Upper lobe of right lung (tissue), 1 donor: ENCODE measurements around the gene DSC1. TPM values are rescaled to one million over a fixed set of nuclear protein-coding genes. Genes with fewer than 3 reads are reported as not detected.

Source experiments
- ATAC-seq: fragments of 200-7000 bp; cut with Tn5 transposase; one replicate; pipeline ENCODE4 v1.9.1; 2020; ENCODE audit warnings: mild to moderate bottlenecking, moderate library complexity
- DNase-seq: peaks from one replicate; pipeline ENCODE4 v3.0.0-alpha.2; 2020
- H3K27ac ChIP-seq: fragments of 200-600 bp; one replicate; pipeline ENCODE4 v1.8.0; 2022
- H3K27me3 ChIP-seq: fragments of 200-600 bp; one replicate; pipeline ENCODE4 v1.8.0; 2022; ENCODE audit warnings: mild to moderate bottlenecking
- H3K36me3 ChIP-seq: fragments of 200-600 bp; one replicate; pipeline ENCODE4 v1.8.0; 2022
- H3K4me1 ChIP-seq: fragments of 200-600 bp; one replicate; pipeline ENCODE4 v1.8.0; 2022
- H3K4me3 ChIP-seq: fragments of 200-600 bp; one replicate; pipeline ENCODE4 v1.8.0; 2022; ENCODE audit warnings: mild to moderate bottlenecking
- H3K9me3 ChIP-seq: fragments of 200-600 bp; one replicate; pipeline ENCODE4 v1.8.0; 2022
- CTCF ChIP-seq: fragments of 200-600 bp; IDR thresholded peaks from one replicate; pipeline ENCODE4 v1.8.0; 2022; ENCODE audit warnings: antibody characterized with exemption
- intact Hi-C: fragments of 100-400 bp; cut with DNase I; formaldehyde crosslinking; loops from one replicate; pipeline ENCODE4 v1.11.0; 2022
- total RNA-seq: library from RNA; stranded (reverse); fragmentation: NEBNext Ultra II Directional; extraction: Animal tissue kit (Norgen Biotek cat#: 25700); gene quantifications from one replicate; pipeline ENCODE4 v1.2.1, GENCODE V29; 2021
- donor health status: DM: no; HTN: yes; CAD: no; lungs with severe emphysema.

DSC1 gene
- total RNA-seq, 1 donor from 2014 or later, result not detected

DNA sequence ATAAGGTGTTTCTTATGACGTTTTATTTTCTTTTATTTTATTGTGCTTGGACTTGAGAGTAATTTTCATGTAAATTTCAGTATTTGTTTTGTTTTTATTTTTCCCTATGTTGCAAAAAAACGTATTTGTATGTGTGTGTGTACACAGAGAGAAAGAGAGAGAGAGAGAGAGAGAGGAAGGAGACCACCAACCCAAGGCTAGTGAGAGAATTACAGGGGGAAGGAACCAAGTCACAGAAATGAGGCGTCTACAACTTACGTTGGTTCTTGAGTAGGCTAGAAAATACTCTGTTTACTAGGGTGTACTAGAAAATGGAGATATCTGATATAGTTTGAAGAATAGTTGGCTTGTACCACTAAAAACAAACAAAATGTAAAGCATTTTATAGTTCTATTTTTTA is 7.7 kb upstream of the DSC1 start:
- no peaks in the 10 kb centered on the region for H3K9me3 ChIP-seq
- H3K4me3 ChIP-seq, result no peak overlapping the region
- ATAC-seq (no peak), DNase-seq (no peak)
- TF ChIP-seq CTCF, result no peak
- intact Hi-C loops, result no loop called here
- H3K4me1 ChIP-seq, result no peaks in the 10 kb centered on the region
- H3K27ac ChIP-seq, result no peak overlapping the region
- H3K27me3 ChIP-seq, result no peaks in the 10 kb centered on the region
- no peaks in the 10 kb centered on the region for H3K36me3 ChIP-seq

GRCh38 chr18:31162419-31162793 is 250 bp downstream of the DSC1 start:
- TF ChIP-seq CTCF, result no peak
- H3K36me3 ChIP-seq, result no peaks in the 10 kb centered on the region
- no peaks in the 10 kb centered on the region for H3K4me1 ChIP-seq
- H3K4me3 ChIP-seq, result no peak overlapping the region
- H3K27me3 ChIP-seq, result no peaks in the 10 kb centered on the region
- H3K27ac ChIP-seq, result no peak overlapping the region
- ATAC-seq (no peak), DNase-seq (no peak)
- no peaks in the 10 kb centered on the region for H3K9me3 ChIP-seq
- intact Hi-C loops, result no loop called here

DNA sequence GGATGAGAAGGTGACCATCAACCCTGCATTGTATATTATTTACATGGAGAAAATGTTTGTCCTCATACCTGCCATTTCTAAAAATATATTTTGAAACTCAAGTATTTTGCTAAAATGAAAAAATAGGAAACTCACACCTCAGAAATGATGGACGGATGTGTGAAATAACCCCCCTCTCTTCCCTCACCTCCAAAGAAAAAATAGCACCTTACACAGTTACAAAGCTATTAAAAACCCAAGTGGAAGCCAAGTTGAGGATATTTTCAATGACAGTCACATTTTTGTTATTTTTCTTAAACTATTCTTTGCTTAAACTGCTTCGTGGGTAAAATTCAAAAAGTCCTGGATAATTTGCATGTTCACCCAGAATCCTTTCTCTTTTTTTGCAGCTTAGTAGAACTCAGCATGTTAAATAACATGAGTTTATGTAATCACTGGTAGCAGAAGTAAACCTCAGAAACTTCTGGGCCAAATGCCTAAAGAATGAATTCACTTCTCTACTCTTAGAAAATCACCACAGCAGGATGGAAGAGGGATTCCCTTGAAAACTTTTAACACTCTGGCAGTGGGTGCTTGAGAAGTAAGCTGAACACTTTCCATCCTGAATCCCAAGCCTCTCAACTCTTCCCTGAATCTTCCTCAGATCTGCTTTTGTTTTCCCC is 768 bp downstream of the DSC1 start:
- Histone ChIP-seq H3K4me1 (no peaks in the 10 kb centered on the region), H3K9me3 (no peaks in the 10 kb centered on the region), H3K27ac (no peak overlapping the region), H3K27me3 (no peaks in the 10 kb centered on the region), H3K4me3 (no peak overlapping the region), H3K36me3 (no peaks in the 10 kb centered on the region)
- no peak for TF ChIP-seq CTCF
- DNase-seq, result no peak
- ATAC-seq, result no peak
- intact Hi-C loops, result no loop called here

- TF ChIP-seq CTCF, result no peak
- H3K27me3 ChIP-seq, result no peaks in the 10 kb centered on the region
- DNase-seq (no peak), ATAC-seq (no peak)
- H3K4me1 ChIP-seq, result no peaks in the 10 kb centered on the region
- intact Hi-C loops, result no loop called here
- H3K27ac ChIP-seq, result no peak overlapping the region
- no peak overlapping the region for H3K4me3 ChIP-seq
- no peaks in the 10 kb centered on the region for H3K36me3 ChIP-seq
- no peaks in the 10 kb centered on the region for H3K9me3 ChIP-seq
Observed at GRCh38 chr18:31156821-31157763, 5.6 kb downstream of the DSC1 start.

DNA sequence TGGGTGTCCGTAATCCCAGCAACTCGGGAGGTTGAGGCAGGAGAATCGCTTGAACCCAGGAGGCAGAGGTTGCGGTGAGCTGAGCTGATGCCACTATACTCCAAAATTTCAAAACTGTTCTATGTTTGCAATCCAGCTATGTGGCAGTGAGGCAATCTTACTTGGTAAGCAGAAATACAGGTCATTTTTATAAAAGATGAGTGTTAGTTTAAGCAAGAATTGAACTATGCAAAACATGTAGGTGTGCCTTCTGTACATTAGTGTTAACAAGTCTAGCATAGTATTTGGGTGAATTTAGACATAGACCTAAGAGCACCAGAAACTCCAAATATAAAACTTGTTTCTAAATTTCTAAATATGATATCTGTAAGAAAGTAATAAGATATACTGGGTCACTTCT is 7.2 kb downstream of the DSC1 start:
- Histone ChIP-seq H3K36me3 (no peaks in the 10 kb centered on the region), H3K27ac (no peak overlapping the region), H3K4me1 (no peaks in the 10 kb centered on the region), H3K4me3 (no peak overlapping the region), H3K27me3 (no peaks in the 10 kb centered on the region), H3K9me3 (no peaks in the 10 kb centered on the region)
- intact Hi-C loops, result no loop called here
- no peak for DNase-seq
- ATAC-seq, result no peak
- no peak for TF ChIP-seq CTCF
